Osteoblast (primary cell): ENCODE data around the gene GNB3. TPM values are rescaled to one million over a fixed set of nuclear protein-coding genes. Genes with fewer than 3 reads are reported as not detected.

Experiments
- DNase-seq: peaks from one replicate; pipeline ENCODE4 v3.0.0; 2011; ENCODE audit warnings: low spot score, mixed read lengths; ENCODE audit not compliant: insufficient read length; ENCODE audit errors: missing footprints
- H2AFZ ChIP-seq: 2 replicates; pipeline ENCODE4 v1.6.0; 2011; ENCODE audit warnings: mild to moderate bottlenecking, low read length
- H3K27ac ChIP-seq: 2 replicates; pipeline ENCODE4 v1.5.1; 2011; ENCODE audit warnings: mild to moderate bottlenecking, low read depth, low read length, moderate library complexity
- H3K27me3 ChIP-seq: 2 replicates; pipeline ENCODE4 v1.6.0; 2012; ENCODE audit warnings: mild to moderate bottlenecking, control low read depth, inconsistent platforms, low read length, moderate library complexity; ENCODE audit not compliant: insufficient read depth
- H3K36me3 ChIP-seq: 2 replicates; pipeline ENCODE4 v1.5.1; 2011; ENCODE audit warnings: mild to moderate bottlenecking, low read length, control low read depth, moderate library complexity; ENCODE audit not compliant: insufficient read depth
- H3K4me1 ChIP-seq: 2 replicates; pipeline ENCODE4 v1.5.1; 2011; ENCODE audit warnings: mild to moderate bottlenecking, low read length, control low read depth, moderate library complexity; ENCODE audit not compliant: insufficient read depth
- H3K4me2 ChIP-seq: 2 replicates; pipeline ENCODE4 v1.6.0; 2011; ENCODE audit warnings: mild to moderate bottlenecking, low read length; ENCODE audit not compliant: insufficient read depth
- H3K4me3 ChIP-seq: fragments of 200-600 bp; sonication (generic); 3 replicates; pipeline ENCODE4 v1.5.1; 2012; ENCODE audit warnings: mild to moderate bottlenecking, low read length, inconsistent platforms; ENCODE audit not compliant: insufficient read depth
- H3K79me2 ChIP-seq: 2 replicates; pipeline ENCODE4 v1.6.0; 2012; ENCODE audit warnings: mild to moderate bottlenecking, low read length, control low read depth, inconsistent platforms; ENCODE audit not compliant: insufficient read depth
- H3K9me3 ChIP-seq: 2 replicates; pipeline ENCODE4 v1.5.1; 2011; ENCODE audit warnings: low read depth, low read length, control low read depth
- H4K20me1 ChIP-seq: 2 replicates; pipeline ENCODE4 v1.6.0; 2012; ENCODE audit warnings: mild to moderate bottlenecking, low read length, control low read depth; ENCODE audit not compliant: insufficient read depth
- total RNA-seq: library from RNA; depleted of rRNA; stranded (reverse); fragments of >200 nt; gene quantifications from 2 replicates; pipeline ENCODE4 v1.2.3, GENCODE V29; 2012
- TF ChIP-seq, protein P1 (sequence below): IDR thresholded peaks from 2 replicates; pipeline ENCODE4 v1.5.1; 2011; ENCODE audit warnings: mild to moderate bottlenecking, low read depth, low read length, moderate library complexity; ENCODE audit errors: extremely low read depth

The GNB3 gene
- total RNA-seq, 1 donor = 1.4 TPM

DNA sequence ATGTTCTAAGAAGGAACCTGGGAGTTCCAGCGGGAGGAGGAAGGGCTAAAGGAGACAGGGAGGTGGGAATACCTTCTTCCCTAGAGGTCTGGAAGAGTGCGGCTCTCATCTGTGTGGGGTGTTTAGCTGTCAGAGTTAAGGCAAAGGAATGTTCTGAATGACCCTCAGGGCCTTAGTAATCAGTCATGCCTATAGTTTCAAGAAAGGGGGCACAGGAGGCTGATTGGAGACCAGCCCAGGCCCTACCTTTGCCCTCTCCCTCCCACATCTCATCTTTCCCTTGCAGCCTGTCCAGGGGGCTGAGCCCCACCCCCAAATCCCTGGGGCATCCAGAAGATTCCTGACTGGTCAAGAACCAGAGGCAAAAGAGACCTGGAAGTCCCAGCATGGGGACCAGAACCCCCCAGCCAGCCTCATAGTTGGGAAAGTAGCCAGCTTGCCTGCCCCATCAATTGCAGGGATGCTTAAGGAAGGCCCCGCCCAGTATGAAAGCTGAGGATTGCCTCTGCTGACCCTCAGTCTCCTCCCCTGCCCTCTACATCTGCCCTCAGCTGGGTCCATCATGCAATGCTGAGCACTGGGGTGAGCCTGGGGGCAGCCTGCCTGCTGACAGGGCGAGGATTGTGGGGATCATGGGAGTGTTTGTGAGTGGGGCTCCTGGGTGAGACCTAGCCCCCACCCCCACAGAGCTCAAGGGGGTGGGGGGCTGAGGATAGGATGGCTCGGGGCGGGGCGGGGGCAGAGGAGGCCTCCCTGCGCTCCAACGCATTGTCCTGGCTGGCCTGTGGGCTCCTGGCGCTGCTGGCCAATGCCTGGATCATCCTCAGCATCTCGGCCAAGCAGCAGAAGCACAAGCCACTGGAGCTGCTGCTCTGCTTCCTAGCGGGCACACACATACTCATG, 17.3 kb upstream of the GNB3 start:
- TF ChIP-seq, protein P1, sequence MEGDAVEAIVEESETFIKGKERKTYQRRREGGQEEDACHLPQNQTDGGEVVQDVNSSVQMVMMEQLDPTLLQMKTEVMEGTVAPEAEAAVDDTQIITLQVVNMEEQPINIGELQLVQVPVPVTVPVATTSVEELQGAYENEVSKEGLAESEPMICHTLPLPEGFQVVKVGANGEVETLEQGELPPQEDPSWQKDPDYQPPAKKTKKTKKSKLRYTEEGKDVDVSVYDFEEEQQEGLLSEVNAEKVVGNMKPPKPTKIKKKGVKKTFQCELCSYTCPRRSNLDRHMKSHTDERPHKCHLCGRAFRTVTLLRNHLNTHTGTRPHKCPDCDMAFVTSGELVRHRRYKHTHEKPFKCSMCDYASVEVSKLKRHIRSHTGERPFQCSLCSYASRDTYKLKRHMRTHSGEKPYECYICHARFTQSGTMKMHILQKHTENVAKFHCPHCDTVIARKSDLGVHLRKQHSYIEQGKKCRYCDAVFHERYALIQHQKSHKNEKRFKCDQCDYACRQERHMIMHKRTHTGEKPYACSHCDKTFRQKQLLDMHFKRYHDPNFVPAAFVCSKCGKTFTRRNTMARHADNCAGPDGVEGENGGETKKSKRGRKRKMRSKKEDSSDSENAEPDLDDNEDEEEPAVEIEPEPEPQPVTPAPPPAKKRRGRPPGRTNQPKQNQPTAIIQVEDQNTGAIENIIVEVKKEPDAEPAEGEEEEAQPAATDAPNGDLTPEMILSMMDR = no peak
- H3K4me2 ChIP-seq = no peak overlapping the region
- H3K79me2 ChIP-seq = peaks cover 9% of the 10 kb centered on the region
- H2AFZ ChIP-seq = no peak overlapping the region
- no peaks in the 10 kb centered on the region for H3K9me3 ChIP-seq
- H3K36me3 ChIP-seq = no peaks in the 10 kb centered on the region
- H3K27ac ChIP-seq = no peak overlapping the region
- peaks cover 7% of the 10 kb centered on the region for H4K20me1 ChIP-seq
- peaks cover 17% of the 10 kb centered on the region for H3K4me1 ChIP-seq
- DNase-seq = peak; percentile 77
- no peak overlapping the region for H3K4me3 ChIP-seq
- peaks cover 9% of the 10 kb centered on the region for H3K27me3 ChIP-seq

DNA sequence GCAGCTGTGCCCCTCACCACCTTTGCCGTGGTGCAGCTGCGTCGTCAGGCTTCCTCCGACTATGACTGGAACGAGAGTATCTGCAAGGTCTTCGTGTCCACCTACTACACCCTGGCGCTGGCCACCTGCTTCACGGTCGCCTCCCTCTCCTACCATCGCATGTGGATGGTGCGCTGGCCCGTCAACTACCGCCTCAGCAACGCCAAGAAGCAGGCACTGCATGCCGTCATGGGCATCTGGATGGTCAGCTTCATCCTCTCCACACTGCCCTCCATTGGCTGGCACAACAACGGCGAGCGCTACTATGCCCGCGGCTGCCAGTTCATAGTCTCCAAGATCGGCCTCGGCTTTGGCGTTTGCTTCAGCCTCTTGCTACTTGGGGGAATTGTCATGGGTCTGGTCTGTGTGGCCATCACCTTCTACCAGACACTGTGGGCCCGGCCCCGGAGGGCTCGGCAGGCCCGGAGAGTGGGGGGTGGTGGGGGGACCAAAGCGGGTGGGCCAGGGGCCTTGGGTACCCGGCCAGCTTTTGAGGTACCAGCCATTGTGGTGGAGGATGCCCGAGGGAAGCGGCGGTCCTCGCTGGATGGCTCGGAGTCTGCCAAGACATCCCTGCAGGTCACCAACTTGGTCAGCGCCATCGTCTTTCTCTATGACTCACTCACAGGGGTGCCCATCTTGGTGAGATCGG, 16.5 kb upstream of the GNB3 start:
- peak; percentile 88 for DNase-seq
- Histone ChIP-seq H3K79me2 (peaks cover 17% of the 10 kb centered on the region), H2AFZ (no peak overlapping the region), H3K27me3 (peaks cover 9% of the 10 kb centered on the region), H3K4me2 (peak overlapping the region; percentile 76), H3K36me3 (no peaks in the 10 kb centered on the region), H3K4me3 (no peak overlapping the region), H3K9me3 (no peaks in the 10 kb centered on the region), H3K4me1 (peaks cover 17% of the 10 kb centered on the region), H3K27ac (no peak overlapping the region), H4K20me1 (peaks cover 7% of the 10 kb centered on the region)
- TF ChIP-seq, protein P1 = no peak

DNA sequence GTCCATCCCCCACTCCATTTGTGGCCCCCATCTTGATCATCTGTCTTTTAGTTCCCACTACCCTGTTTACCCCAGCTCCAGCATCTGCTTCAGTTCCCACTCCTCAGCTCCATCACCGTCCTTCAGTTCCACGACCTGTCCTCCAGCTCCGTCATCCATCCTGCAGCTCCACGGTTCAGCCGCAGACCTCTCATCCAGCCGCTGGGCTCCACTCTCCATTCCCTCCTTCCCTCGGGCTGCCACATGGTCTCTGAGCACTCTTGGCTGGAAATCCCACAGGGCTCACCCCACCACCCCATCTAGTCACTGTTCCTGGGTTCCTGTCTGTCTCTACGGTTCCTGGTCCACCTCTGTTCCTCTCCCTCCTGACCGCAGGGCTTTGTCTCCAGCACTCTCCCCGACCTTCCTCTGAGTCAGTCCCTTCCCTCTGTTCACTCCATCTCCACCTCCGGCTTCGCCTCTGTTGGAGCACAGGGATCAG, 15.8 kb upstream of the GNB3 start:
- peak overlapping the region; percentile 55 for H2AFZ ChIP-seq
- TF ChIP-seq, protein P1 = no peak
- H3K36me3 ChIP-seq = no peaks in the 10 kb centered on the region
- H3K9me3 ChIP-seq = no peaks in the 10 kb centered on the region
- no peak overlapping the region for H3K27ac ChIP-seq
- H3K4me1 ChIP-seq = peaks cover 24% of the 10 kb centered on the region
- peak overlapping the region; percentile 76 for H3K4me2 ChIP-seq
- peak overlapping the region; percentile 60 for H3K4me3 ChIP-seq
- peaks cover 24% of the 10 kb centered on the region for H3K79me2 ChIP-seq
- peak; percentile 91 for DNase-seq
- H3K27me3 ChIP-seq = peaks cover 9% of the 10 kb centered on the region
- peaks cover 6% of the 10 kb centered on the region for H4K20me1 ChIP-seq
